C4-2B (cell line): Measurements from ENCODE around the gene FOLR1.

Source experiments
- ZFX ChIP-seq: fragments of 450-650 bp; IDR thresholded peaks from 2 replicates; pipeline ENCODE4 v1.6.1; 2017
- TF ChIP-seq, protein P1 (sequence below): fragments of 450-650 bp; conservative IDR thresholded peaks from 2 replicates; pipeline ENCODE4 v1.5.1; 2017; ENCODE audit warnings: mild to moderate bottlenecking

GRCh38 chr11:72229336-72229924 is 37.5 kb downstream of the FOLR1 start:
- TF ChIP-seq, protein P1, sequence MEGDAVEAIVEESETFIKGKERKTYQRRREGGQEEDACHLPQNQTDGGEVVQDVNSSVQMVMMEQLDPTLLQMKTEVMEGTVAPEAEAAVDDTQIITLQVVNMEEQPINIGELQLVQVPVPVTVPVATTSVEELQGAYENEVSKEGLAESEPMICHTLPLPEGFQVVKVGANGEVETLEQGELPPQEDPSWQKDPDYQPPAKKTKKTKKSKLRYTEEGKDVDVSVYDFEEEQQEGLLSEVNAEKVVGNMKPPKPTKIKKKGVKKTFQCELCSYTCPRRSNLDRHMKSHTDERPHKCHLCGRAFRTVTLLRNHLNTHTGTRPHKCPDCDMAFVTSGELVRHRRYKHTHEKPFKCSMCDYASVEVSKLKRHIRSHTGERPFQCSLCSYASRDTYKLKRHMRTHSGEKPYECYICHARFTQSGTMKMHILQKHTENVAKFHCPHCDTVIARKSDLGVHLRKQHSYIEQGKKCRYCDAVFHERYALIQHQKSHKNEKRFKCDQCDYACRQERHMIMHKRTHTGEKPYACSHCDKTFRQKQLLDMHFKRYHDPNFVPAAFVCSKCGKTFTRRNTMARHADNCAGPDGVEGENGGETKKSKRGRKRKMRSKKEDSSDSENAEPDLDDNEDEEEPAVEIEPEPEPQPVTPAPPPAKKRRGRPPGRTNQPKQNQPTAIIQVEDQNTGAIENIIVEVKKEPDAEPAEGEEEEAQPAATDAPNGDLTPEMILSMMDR, result no peak
- TF ChIP-seq ZFX, result no peak
